C4-2B (cell line): ENCODE measurements around the gene TMPRSS11E.

Source experiments
- CTCF ChIP-seq: fragments of 450-650 bp; conservative IDR thresholded peaks from 2 replicates; pipeline ENCODE4 v1.5.1; 2017; ENCODE audit warnings: mild to moderate bottlenecking
- ZFX ChIP-seq: fragments of 450-650 bp; IDR thresholded peaks from 2 replicates; pipeline ENCODE4 v1.6.1; 2017

DNA sequence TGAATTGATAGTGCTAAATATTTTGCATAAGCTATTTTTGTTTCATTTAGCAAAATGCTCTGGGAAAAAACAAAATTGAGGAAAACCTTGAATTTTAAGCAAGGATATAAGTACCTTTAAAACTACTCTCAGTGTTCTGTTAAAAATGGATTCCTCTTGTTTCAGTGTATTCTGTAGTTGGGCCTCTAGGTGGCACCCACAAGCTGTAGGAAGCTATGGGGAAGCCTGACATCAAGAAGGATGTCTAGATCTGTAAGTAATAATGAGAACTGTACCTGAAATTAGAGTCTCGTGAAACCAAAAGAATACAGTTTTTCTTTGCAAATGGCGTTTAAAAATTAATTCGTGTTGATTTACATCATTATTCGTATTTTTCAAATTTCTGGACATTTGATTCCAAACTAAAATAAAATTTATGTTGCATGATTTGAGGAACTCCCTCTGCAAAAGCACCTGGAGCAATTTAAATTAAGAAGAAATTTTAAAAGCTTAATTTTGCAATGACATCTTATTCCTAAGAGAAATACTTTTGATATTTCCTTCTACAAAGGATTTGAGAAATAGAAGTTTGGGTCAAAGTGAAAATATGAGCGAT, 51.2 kb downstream of the TMPRSS11E start:
- TF ChIP-seq CTCF (peak; percentile 88), ZFX (no peak)
